Sigmoid colon (tissue), 7 donors: ENCODE data around the gene DNASE1L1. TPM values are rescaled to one million over a fixed set of nuclear protein-coding genes. Genes with fewer than 3 reads are reported as not detected.
A peak's percentile ranks its signal among the peaks of the same experiment; 100 is the strongest.

ENCODE experiments used
- DNase-seq: peaks from one replicate; pipeline ENCODE4 v3.0.0-alpha.2; 2019
- H3K27ac ChIP-seq, 4 donors: fragments of 200-600 bp; sonication (generic); one replicate each; pipeline ENCODE4 v1.5.1; 2016 to 2019; ENCODE audit warnings: mild to moderate bottlenecking in 1 of 4
- H3K27me3 ChIP-seq, 3 donors: fragments of 200-600 bp; sonication (generic); one replicate each; pipeline ENCODE4 v1.5.1; 2019; ENCODE audit warnings: mild to moderate bottlenecking in 1 of 3
- H3K36me3 ChIP-seq, 4 donors: fragments of 200-600 bp; sonication (generic); one replicate each; pipeline ENCODE4 v1.5.1; 2016 to 2019
- H3K4me1 ChIP-seq, 4 donors: fragments of 200-600 bp; sonication (generic); one replicate each; pipeline ENCODE4 v1.5.1; 2017 to 2019
- H3K4me3 ChIP-seq, 4 donors: fragments of 200-600 bp; sonication (generic); one replicate each; pipeline ENCODE4 v1.5.1; 2017 to 2019; ENCODE audit warnings: mild to moderate bottlenecking in 2 of 4, moderate library complexity in 1 of 4
- H3K9me3 ChIP-seq, 4 donors: fragments of 200-600 bp in 3 of 4; sonication (generic) in 3 of 4; one replicate each; pipeline versions ENCODE4 v1.5.1 to v1.6.1; 2013 to 2019
- EP300 ChIP-seq, 4 donors: sonication (generic); formaldehyde crosslinking; IDR thresholded peaks; one replicate each; pipeline ENCODE4 v1.6.1; 2017; ENCODE audit warnings: antibody characterized with exemption in 4 of 4
- POLR2A ChIP-seq, 2 donors: fragments of 450-650 bp; IDR thresholded peaks; one replicate each; pipeline ENCODE4 v1.6.1; 2016; ENCODE audit warnings: antibody characterized with exemption in 2 of 2, mild to moderate bottlenecking in 2 of 2, moderate library complexity in 2 of 2
- POLR2AphosphoS5 ChIP-seq, 4 donors: sonication (generic); formaldehyde crosslinking; IDR thresholded peaks; one replicate each; pipeline ENCODE4 v1.6.1; 2017; ENCODE audit warnings: antibody characterized with exemption in 4 of 4
- WGBS, 2 donors: extraction: QIAGEN DNeasy Blood & Tissue Kit; methylation state at CpG; one replicate each; pipeline ENCODE4 v1.1.7; 2013; 5-methylcytosine and 5-hydroxymethylcytosine counted together
- intact Hi-C: fragments of 100-400 bp; cut with DNase I; formaldehyde crosslinking; loops from one replicate; pipeline ENCODE4 v1.15.1; 2023
- polyA plus RNA-seq, 3 donors: library from polyadenylated mRNA; stranded (reverse); fragments of 200-250 nt; gene quantifications; one replicate each; pipeline ENCODE4 v1.2.3, GENCODE V29; 2013
- total RNA-seq, 4 donors: library from RNA; depleted of rRNA; stranded (reverse); fragments of >200 nt; gene quantifications; one replicate each; pipeline ENCODE4 v1.1.0, GENCODE V29; 2016
- TF ChIP-seq, protein P1 (sequence below), 4 experiments: fragments of 450-650 bp in 3 of 4; fragments of 200-600 bp in 1 of 4; IDR thresholded peaks; one replicate each; pipeline ENCODE4 v1.5.1; 2016 to 2019; ENCODE audit warnings: antibody characterized with exemption in 4 of 4, mild to moderate bottlenecking in 3 of 4, moderate library complexity in 2 of 4
- donor health status: healthy with polysubstance abuse.
- donor health status: Bipolar disorder and iron deficiency.
- donor health status: healthy.

DNASE1L1 gene, protein sequence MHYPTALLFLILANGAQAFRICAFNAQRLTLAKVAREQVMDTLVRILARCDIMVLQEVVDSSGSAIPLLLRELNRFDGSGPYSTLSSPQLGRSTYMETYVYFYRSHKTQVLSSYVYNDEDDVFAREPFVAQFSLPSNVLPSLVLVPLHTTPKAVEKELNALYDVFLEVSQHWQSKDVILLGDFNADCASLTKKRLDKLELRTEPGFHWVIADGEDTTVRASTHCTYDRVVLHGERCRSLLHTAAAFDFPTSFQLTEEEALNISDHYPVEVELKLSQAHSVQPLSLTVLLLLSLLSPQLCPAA
- total RNA-seq, result 10 to 100 TPM; 10.9 to 21.8 (median 16.6) TPM
- 10 to 100 TPM; 15.5 to 25.7 (median 17.4) TPM for polyA plus RNA-seq

DNA sequence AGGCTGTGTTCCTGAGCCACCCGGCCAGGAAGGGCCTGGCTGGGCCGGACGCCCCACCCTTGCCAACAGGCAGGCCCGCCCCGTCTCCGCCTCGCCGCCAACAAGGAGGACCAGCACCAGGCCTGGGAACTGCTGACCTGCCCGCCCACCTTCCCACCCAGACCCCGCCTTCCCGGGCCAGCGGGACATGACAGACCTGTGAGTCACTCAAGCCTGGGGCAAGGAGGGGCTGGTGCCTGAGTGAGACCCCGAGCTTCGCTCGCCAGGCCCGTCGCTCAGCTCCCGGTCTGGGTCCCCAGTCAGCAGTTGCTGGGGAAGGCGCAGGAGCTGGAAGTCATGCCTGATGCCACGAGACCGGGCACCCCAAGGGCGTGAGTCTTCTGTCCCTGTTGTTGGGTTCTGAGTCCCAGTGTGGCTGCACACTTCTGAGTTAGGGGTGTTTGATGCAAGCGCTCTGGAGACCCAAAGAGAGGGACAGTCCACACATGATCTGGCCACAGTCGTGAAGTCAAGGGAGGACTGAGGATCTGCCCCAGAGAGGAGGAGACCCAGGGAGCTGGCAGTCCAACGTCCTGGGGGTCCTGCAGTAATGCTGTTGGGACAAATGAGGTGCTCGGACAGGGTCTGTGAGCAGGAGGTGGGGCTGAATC, at the start of gene DNASE1L1:
DNASE1L1 (minus strand) TSS at position 33 of the 650 bp plus-strand sequence. CDS start 3,686 bp downstream, outside the sequence.
- peak within 1 kb of the TSS; percentile 58 to 71 (median 62) for H3K27ac ChIP-seq
- no peaks in the 10 kb centered on the region for H3K36me3 ChIP-seq
- peaks cover 0 to 8% (median 7%) of the 10 kb centered on the region in 4 donors for H3K4me1 ChIP-seq
- no peaks in the 10 kb centered on the region for H3K27me3 ChIP-seq
- peak; percentile 86 for DNase-seq
- H3K4me3 ChIP-seq, result peak within 1 kb of the TSS; percentile 10 to 32 (median 25)
- TF ChIP-seq POLR2A (IDR thresholded peaks at IDR 0.05), result no peak
- peak in 2 of 4 donors; percentile 19 to 23 for TF ChIP-seq POLR2AphosphoS5 (IDR thresholded peaks at IDR 0.05)
- TF ChIP-seq EP300 (IDR thresholded peaks at IDR 0.05), result no peak
- WGBS, 2 donors, result 14 to 31% methylated on average over 24 to 26 of the region's 26 CpGs
- H3K9me3 ChIP-seq, result no peaks in the 10 kb centered on the region
- intact Hi-C loops, result no loop called here

DNA sequence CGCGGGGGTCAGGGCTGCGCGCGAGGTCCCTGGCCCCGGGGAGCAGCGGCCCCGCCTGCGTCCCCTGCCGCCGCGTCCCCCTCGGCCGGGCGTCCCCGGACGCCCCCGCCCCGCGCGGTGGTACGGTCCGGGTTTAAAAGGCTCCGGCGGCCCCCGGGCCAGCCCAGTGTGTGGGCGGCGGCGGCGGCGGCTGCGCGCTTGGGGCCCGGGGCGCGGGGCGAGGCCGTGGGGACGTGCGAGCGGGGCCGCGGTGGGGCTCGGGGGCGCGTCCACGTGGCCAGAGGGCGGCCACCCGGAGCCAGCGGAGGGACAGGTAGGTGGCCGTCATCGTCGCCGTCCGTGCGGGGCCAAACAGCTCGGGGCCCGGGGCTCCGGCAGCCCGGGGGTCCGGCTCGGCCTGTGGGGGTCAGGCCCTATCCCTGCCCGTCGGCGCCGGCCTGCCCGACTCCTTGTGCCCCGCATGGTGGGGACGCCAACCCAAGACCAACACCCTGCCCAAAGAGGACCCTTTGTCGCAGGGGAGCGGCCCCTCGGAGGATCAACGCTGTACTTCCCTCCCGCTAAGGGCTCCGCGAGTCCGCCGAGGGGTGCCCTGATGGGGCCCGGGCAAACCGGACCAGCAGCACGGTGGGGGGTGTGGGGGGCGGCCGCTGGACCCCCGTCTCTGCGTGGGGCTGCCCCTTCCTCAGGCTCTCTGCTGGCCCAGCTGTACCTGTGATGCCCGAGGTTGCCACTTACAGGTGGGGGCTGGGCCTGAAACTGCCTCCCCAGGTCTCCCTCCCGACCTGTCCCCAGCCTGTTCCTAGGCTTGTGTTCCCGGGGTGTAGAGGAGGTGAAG, 49.3 kb upstream of the DNASE1L1 start, which contains the start of gene PLXNA3:
PLXNA3 (plus strand) TSS at position 166 of the 838 bp plus-strand sequence. CDS start 1,903 bp downstream, outside the sequence.
- peaks cover 0 to 15% (median 11%) of the 10 kb centered on the region in 4 donors for H3K4me1 ChIP-seq
- TF ChIP-seq EP300 (IDR thresholded peaks at IDR 0.05) (no peak), POLR2AphosphoS5 (IDR thresholded peaks at IDR 0.05) (peak in 3 of 4 donors; percentile 26 to 45 (median 43)), POLR2A (IDR thresholded peaks at IDR 0.05) (no peak)
- H3K9me3 ChIP-seq, result no peaks in the 10 kb centered on the region
- H3K36me3 ChIP-seq, result peaks cover 0 to 4% (median 0%) of the 10 kb centered on the region in 4 donors
- WGBS, 2 donors, result 0% methylated on average over 88 of the region's 88 CpGs
- peak within 1 kb of the TSS; percentile 43 to 76 (median 63) for H3K4me3 ChIP-seq
- H3K27ac ChIP-seq, result peak within 1 kb of the TSS; percentile 66 to 76 (median 73)
- H3K27me3 ChIP-seq, result no peaks in the 10 kb centered on the region
- DNase-seq, result no peak
- intact Hi-C loops, result loop anchor here (2.0 kb wide), 1 partner anchor 18 kb away; no protein-coding TSS in a partner anchor

DNA sequence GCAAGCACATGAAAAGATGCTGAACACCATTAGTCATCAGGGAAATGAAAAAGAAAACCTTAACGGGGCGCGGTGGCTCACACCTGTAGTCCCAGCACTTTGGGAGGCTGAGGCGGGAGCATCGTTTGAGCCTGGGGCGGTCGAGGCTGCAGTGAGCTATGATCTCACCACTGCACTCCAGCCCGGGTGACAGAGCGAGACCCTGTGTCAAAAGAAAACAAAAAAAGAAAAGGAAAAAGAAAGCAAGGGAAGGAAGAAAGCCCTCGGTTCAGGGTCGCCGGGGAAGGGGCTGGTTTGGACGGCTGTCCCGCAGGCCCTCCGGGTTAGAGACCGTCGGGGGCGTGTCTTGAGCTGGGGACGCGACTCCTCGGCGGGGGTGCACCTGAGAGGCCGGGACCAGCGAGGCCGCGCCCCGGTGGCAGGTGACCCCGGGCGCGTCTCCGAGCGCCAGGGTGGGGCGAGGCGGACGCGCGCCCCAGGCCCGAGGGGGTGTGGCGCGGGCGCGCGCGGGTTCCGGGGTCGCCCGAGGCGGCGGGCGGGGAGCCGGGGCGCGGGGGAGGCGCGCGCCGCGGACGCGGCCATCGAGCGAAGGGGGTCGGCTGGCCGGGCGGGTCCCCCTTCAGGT, 48.5 kb upstream of the DNASE1L1 start:
- no peak for DNase-seq
- Histone ChIP-seq H3K36me3 (peaks cover 0 to 4% (median 0%) of the 10 kb centered on the region in 4 donors), H3K27ac (peak overlapping the region in 3 of 4 donors; percentile 72 to 76 (median 74)), H3K27me3 (no peaks in the 10 kb centered on the region), H3K4me1 (peaks cover 0 to 15% (median 11%) of the 10 kb centered on the region in 4 donors), H3K4me3 (peak overlapping the region; percentile 26 to 76 (median 63)), H3K9me3 (no peaks in the 10 kb centered on the region)
- intact Hi-C loops, result loop anchor here (2.0 kb wide), 1 partner anchor 19 kb away; no protein-coding TSS in a partner anchor
- WGBS, 2 donors, result 1 to 3% methylated on average over 65 of the region's 65 CpGs
- TF ChIP-seq POLR2AphosphoS5 (IDR thresholded peaks at IDR 0.05), result no peak
- TF ChIP-seq POLR2A (IDR thresholded peaks at IDR 0.05), result no peak
- TF ChIP-seq EP300 (IDR thresholded peaks at IDR 0.05), result no peak
- TF ChIP-seq, protein P1, sequence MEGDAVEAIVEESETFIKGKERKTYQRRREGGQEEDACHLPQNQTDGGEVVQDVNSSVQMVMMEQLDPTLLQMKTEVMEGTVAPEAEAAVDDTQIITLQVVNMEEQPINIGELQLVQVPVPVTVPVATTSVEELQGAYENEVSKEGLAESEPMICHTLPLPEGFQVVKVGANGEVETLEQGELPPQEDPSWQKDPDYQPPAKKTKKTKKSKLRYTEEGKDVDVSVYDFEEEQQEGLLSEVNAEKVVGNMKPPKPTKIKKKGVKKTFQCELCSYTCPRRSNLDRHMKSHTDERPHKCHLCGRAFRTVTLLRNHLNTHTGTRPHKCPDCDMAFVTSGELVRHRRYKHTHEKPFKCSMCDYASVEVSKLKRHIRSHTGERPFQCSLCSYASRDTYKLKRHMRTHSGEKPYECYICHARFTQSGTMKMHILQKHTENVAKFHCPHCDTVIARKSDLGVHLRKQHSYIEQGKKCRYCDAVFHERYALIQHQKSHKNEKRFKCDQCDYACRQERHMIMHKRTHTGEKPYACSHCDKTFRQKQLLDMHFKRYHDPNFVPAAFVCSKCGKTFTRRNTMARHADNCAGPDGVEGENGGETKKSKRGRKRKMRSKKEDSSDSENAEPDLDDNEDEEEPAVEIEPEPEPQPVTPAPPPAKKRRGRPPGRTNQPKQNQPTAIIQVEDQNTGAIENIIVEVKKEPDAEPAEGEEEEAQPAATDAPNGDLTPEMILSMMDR (IDR thresholded peaks at IDR 0.05), result no peak

DNA sequence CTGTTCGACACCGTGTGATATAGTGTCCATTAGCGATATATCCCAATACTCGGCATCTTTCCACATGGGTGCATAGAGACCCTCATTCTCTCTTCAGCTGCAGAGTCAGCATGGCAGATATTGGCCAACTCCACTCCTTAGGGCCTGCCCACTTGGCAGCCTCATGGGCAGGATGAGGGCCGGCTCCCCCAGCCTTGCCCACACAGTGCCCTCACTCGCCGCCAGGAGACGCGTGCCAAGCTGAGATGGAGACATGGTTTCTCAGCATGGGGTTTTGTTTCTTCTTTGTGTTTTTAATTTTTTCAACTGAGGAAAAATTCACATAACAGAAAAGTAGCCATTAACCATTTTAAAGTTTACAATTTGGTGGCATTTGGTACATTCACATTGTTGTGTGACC, 43.8 kb upstream of the DNASE1L1 start:
- DNase-seq, result no peak
- no peak for TF ChIP-seq POLR2AphosphoS5 (IDR thresholded peaks at IDR 0.05)
- TF ChIP-seq, protein P1 (IDR thresholded peaks at IDR 0.05), result no peak
- no peak for TF ChIP-seq EP300 (IDR thresholded peaks at IDR 0.05)
- TF ChIP-seq POLR2A (IDR thresholded peaks at IDR 0.05), result no peak
- H3K4me1 ChIP-seq, result no peaks in the 10 kb centered on the region
- no peak overlapping the region for H3K27ac ChIP-seq
- 95 to 97% methylated on average over 9 of the region's 9 CpGs for WGBS, 2 donors
- no peak overlapping the region for H3K4me3 ChIP-seq
- peaks cover 5 to 32% (median 14%) of the 10 kb centered on the region in 4 donors for H3K36me3 ChIP-seq
- H3K9me3 ChIP-seq, result no peaks in the 10 kb centered on the region
- intact Hi-C loops, result no loop called here
- H3K27me3 ChIP-seq, result no peaks in the 10 kb centered on the region

DNA sequence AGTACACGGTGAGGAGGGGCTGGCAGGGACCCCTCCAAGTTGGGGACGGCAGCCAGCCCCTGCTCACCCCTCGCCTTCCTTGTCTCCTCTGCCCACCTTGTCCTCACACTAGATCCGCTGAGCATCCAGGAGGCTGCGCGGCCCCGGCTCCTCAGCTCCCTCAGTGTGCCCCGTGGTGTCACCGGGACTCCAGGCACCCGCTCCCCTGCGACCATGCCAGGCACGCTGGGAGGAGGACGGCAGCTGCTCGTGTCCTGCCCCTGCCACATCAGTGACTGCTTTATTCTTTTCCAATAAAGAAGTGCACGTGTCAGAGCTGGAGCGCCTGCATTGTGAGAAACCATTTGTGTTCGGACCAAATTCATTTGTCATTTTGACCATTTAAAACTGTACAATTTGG, 41.3 kb upstream of the DNASE1L1 start:
- no peaks in the 10 kb centered on the region for H3K9me3 ChIP-seq
- TF ChIP-seq, protein P1 (IDR thresholded peaks at IDR 0.05), result no peak
- no peak for TF ChIP-seq POLR2A (IDR thresholded peaks at IDR 0.05)
- no peak for TF ChIP-seq EP300 (IDR thresholded peaks at IDR 0.05)
- no peak for TF ChIP-seq POLR2AphosphoS5 (IDR thresholded peaks at IDR 0.05)
- H3K4me3 ChIP-seq, result no peak overlapping the region
- intact Hi-C loops, result no loop called here
- 95 to 96% methylated on average over 17 of the region's 17 CpGs for WGBS, 2 donors
- H3K4me1 ChIP-seq, result peaks cover 0 to 13% (median 5%) of the 10 kb centered on the region in 4 donors
- no peak for DNase-seq
- H3K27me3 ChIP-seq, result no peaks in the 10 kb centered on the region
- peaks cover 5 to 34% (median 14%) of the 10 kb centered on the region in 4 donors for H3K36me3 ChIP-seq
- no peak overlapping the region for H3K27ac ChIP-seq
